Gastrocnemius medialis (tissue), 4 donors: Measurements from ENCODE around the gene TIPRL.

ENCODE experiments used
- CTCF ChIP-seq, 5 experiments: fragments of 450-650 bp in 3 of 5; fragments of 200-600 bp in 2 of 5; sonication (generic) in 2 of 5; IDR thresholded peaks in 4 of 5; conservative IDR thresholded peaks in 1 of 5; 1 replicate in 4 of 5; 2 replicates in 1 of 5; pipeline ENCODE4 v1.5.1; 2016 to 2019; ENCODE audit warnings: antibody characterized with exemption in 5 of 5, mild to moderate bottlenecking in 3 of 5, moderate library complexity in 3 of 5
- POLR2A ChIP-seq, 2 donors: fragments of 450-650 bp; IDR thresholded peaks; one replicate each; pipeline ENCODE4 v1.6.1; 2017; ENCODE audit warnings: antibody characterized with exemption in 2 of 2, mild to moderate bottlenecking in 2 of 2, moderate library complexity in 2 of 2

GRCh38 chr1:168155910-168156309 lies 22.9 kb upstream of the TIPRL start:
- TF ChIP-seq CTCF (IDR thresholded peaks at IDR 0.05 in 4 of 5, conservative IDR thresholded peaks at IDR 0.05 in 1 of 5) (no peak), POLR2A (IDR thresholded peaks at IDR 0.05) (no peak)
